DND-41 (cell line): ENCODE data around the gene GPA33.

Experiments used
- ATAC-seq: fragments of 200-7000 bp; cut with Tn5 transposase; 3 replicates; pipeline ENCODE4 v1.9.1; 2021; ENCODE audit warnings: low read depth; ENCODE audit not compliant: insufficient read depth
- DNase-seq: peaks from one replicate; pipeline ENCODE4 v3.0.0-alpha.2; 2020
- H2AFZ ChIP-seq: 2 replicates; pipeline ENCODE4 v1.6.0; 2012; ENCODE audit warnings: low read depth, low read length
- H3K27ac ChIP-seq: 2 replicates; pipeline ENCODE4 v1.5.1; 2012; ENCODE audit warnings: low read length, inconsistent platforms
- H3K27me3 ChIP-seq: fragments of 200-600 bp; sonication (generic); 2 replicates; pipeline ENCODE4 v1.6.0; 2012; ENCODE audit warnings: low read length, mild to moderate bottlenecking, inconsistent platforms; ENCODE audit not compliant: insufficient read depth, poor library complexity
- H3K36me3 ChIP-seq: 2 replicates; pipeline ENCODE4 v1.5.1; 2012; ENCODE audit warnings: low read length, inconsistent platforms; ENCODE audit not compliant: insufficient read depth
- H3K4me1 ChIP-seq: 2 replicates; pipeline ENCODE4 v1.5.1; 2012; ENCODE audit warnings: mild to moderate bottlenecking, low read length; ENCODE audit not compliant: insufficient read depth
- H3K4me2 ChIP-seq: 2 replicates; pipeline ENCODE4 v1.6.0; 2012; ENCODE audit warnings: mild to moderate bottlenecking, moderate library complexity, low read length, inconsistent platforms; ENCODE audit not compliant: insufficient read depth
- H3K4me3 ChIP-seq, 2 experiments: fragments of 200-600 bp in 1 of 2; shearing (Covaris generic) in 1 of 2; 2 replicates each; pipeline ENCODE4 v1.5.1; 2012 to 2016; ENCODE audit warnings: inconsistent platforms in 2 of 2, low read length in 2 of 2, mild to moderate bottlenecking in 2 of 2, low read depth in 1 of 2, moderate library complexity in 1 of 2
- H3K79me2 ChIP-seq: 2 replicates; pipeline ENCODE4 v1.6.0; 2012; ENCODE audit warnings: low read length, inconsistent platforms; ENCODE audit not compliant: insufficient read depth
- H3K9ac ChIP-seq: 2 replicates; pipeline ENCODE4 v1.6.0; 2012; ENCODE audit warnings: low read depth, mild to moderate bottlenecking, inconsistent platforms, low read length, moderate library complexity
- H3K9me3 ChIP-seq: 2 replicates; pipeline ENCODE4 v1.5.1; 2012; ENCODE audit warnings: low read length, moderate library complexity, mild to moderate bottlenecking, inconsistent platforms; ENCODE audit not compliant: insufficient read depth, severe bottlenecking
- H4K20me1 ChIP-seq: 2 replicates; pipeline ENCODE4 v1.6.0; 2012; ENCODE audit warnings: low read length; ENCODE audit not compliant: insufficient read depth
- CTCF ChIP-seq: IDR thresholded peaks from 2 replicates; pipeline ENCODE4 v1.5.1; 2012; ENCODE audit warnings: borderline replicate concordance, low read length, moderate library complexity, mild to moderate bottlenecking; ENCODE audit not compliant: poor library complexity, severe bottlenecking; ENCODE audit errors: extremely low read depth
- EZH2 ChIP-seq: IDR thresholded peaks from 3 replicates; pipeline ENCODE4 v1.6.1; 2012; ENCODE audit warnings: borderline replicate concordance, low read depth, mild to moderate bottlenecking, moderate library complexity, low read length, inconsistent platforms; ENCODE audit not compliant: severe bottlenecking

Gene GPA33

GRCh38 chr1:167099851-167100250 lies 9.7 kb upstream of the GPA33 start:
- no peak overlapping the region for H3K4me3 ChIP-seq
- H3K9me3 ChIP-seq = no peaks in the 10 kb centered on the region
- TF ChIP-seq CTCF = no peak
- no peak for TF ChIP-seq EZH2
- H3K27ac ChIP-seq = no peak overlapping the region
- H3K4me2 ChIP-seq = no peak overlapping the region
- H2AFZ ChIP-seq = no peak overlapping the region
- H3K9ac ChIP-seq = no peak overlapping the region
- H3K4me1 ChIP-seq = peaks cover 37% of the 10 kb centered on the region
- no peaks in the 10 kb centered on the region for H4K20me1 ChIP-seq
- no peak for DNase-seq
- no peak for ATAC-seq
- H3K27me3 ChIP-seq = no peaks in the 10 kb centered on the region
- no peaks in the 10 kb centered on the region for H3K79me2 ChIP-seq
- no peaks in the 10 kb centered on the region for H3K36me3 ChIP-seq

GRCh38 chr1:167095368-167095767 lies 5.2 kb upstream of the GPA33 start:
- Histone ChIP-seq H3K9ac (no peak overlapping the region; the same call in 1 of the 2 replicates), H3K4me1 (peaks cover 38% of the 10 kb centered on the region), H3K79me2 (no peaks in the 10 kb centered on the region), H3K27me3 (no peaks in the 10 kb centered on the region), H3K4me2 (peak overlapping the region; percentile 18; the same call in 1 of the 2 replicates), H3K36me3 (no peaks in the 10 kb centered on the region), H3K4me3 (no peak overlapping the region), H4K20me1 (no peaks in the 10 kb centered on the region), H2AFZ (no peak overlapping the region), H3K9me3 (no peaks in the 10 kb centered on the region), H3K27ac (peak overlapping the region; percentile 58)
- DNase-seq = peak; percentile 48
- TF ChIP-seq EZH2 (no peak), CTCF (no peak)
- no peak for ATAC-seq

- H4K20me1 ChIP-seq = no peaks in the 10 kb centered on the region
- H3K27me3 ChIP-seq = no peaks in the 10 kb centered on the region
- H3K36me3 ChIP-seq = no peaks in the 10 kb centered on the region
- no peak for ATAC-seq
- no peak overlapping the region for H3K4me2 ChIP-seq
- H2AFZ ChIP-seq = no peak overlapping the region
- H3K79me2 ChIP-seq = no peaks in the 10 kb centered on the region
- H3K27ac ChIP-seq = no peak overlapping the region
- TF ChIP-seq EZH2 (no peak), CTCF (no peak)
- H3K9ac ChIP-seq = no peak overlapping the region
- no peak overlapping the region for H3K4me3 ChIP-seq
- DNase-seq = no peak
- H3K4me1 ChIP-seq = peaks cover 44% of the 10 kb centered on the region
- H3K9me3 ChIP-seq = no peaks in the 10 kb centered on the region
Measured at GRCh38 chr1:167094690-167095089, 4.5 kb upstream of the GPA33 start.
